PC-9 (cell line): ENCODE data around the gene HOXA4.

Experiments used
- CTCF ChIP-seq: fragments of 200-600 bp; sonication (generic); conservative IDR thresholded peaks from 2 replicates; pipeline ENCODE4 v1.6.1; 2017; ENCODE audit warnings: mixed run types, antibody characterized with exemption, mild to moderate bottlenecking, moderate library complexity
- EZH2 ChIP-seq: fragments of 200-600 bp; sonication (generic); IDR thresholded peaks from 2 replicates; pipeline ENCODE4 v1.8.0; 2017; ENCODE audit warnings: antibody characterized with exemption, low read depth

DNA sequence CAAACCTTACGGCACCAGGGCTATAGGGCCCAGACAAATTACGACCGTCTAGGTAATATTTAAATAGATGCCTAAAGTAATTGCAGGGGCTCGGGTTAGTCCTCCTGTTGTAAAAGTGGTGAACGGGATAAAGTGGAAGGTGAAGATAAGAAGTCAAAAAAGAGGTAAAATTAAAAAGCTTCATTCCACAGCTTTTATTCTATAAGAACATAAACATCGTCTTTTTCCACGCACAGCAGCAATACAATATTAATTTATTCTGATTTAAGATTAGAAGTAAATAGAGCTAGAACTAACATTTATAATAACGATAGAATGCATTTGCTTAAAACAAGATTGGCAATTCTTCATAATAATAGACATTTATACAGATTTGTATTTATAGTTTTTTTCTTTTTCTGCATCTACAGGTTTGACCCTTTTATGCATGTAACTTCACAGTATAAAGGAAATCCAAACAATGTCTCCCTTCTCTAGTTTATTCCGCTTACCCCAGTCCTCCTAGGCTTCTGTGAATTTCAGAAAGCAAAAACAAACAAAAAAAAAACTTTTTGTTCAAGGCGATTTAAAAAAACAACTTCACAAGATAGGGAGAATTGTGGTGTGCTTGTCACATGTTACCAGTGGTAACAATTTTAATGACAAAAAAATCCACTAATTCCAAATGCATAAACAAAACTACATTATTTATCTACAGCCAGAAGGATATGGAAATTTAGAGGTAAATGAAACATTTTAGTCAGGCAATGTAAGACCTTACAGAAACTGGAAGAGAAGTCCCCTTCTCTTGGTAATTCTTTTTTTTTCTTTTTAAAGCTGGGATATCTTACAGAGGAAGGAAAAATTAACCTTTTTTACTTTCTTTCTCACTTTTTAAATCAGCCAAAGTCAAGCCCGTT is 40.1 kb upstream of the HOXA4 start:
- TF ChIP-seq EZH2 (no peak), CTCF (no peak)
